OCI-M2 (cell line): ENCODE data around the gene MYRFL.

ENCODE experiments used
- DNase-seq: peaks from one replicate; lab custom pipeline; 2025; ENCODE audit not compliant: unreplicated experiment; lab: John Stamatoyannopoulos, UW

The MYRFL gene

DNA sequence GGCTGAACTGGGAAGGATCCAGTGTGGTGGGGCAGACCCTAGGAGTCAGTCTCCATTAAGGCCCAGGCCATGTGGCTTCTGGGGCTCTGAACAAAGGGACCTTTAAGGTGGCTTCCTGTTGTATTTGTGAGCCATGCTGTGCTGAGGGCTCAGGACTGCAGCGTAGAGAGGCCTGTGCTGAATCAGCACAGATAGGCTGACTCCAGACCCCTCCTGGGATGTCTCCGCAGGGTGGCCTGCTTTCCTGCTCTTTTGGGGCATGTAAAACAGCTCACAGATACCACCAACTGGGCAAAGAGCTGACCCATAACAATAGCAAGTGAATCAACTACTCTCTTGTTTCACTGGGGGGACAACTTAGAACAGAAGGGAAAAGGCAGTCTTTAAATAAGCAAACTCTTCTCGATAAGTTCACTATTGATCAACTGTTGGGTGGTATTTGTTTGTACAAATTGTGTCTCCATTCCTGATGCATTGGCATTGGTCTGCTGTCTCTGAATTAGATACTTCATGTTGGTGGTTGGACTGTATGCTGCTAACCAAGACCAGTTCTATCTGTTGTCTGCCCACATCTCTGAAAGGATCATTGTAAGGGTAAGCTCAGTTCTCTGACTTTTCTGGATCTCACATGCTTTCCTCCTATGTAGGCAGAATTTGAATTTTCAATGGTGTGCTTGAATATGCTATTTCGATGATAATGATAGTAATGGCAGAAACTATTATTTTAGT lies 71.8 kb downstream of the MYRFL start:
- DNase-seq = no peak

GRCh38 chr12:69897744-69898143 lies 72.7 kb downstream of the MYRFL start:
- no peak for DNase-seq

DNA sequence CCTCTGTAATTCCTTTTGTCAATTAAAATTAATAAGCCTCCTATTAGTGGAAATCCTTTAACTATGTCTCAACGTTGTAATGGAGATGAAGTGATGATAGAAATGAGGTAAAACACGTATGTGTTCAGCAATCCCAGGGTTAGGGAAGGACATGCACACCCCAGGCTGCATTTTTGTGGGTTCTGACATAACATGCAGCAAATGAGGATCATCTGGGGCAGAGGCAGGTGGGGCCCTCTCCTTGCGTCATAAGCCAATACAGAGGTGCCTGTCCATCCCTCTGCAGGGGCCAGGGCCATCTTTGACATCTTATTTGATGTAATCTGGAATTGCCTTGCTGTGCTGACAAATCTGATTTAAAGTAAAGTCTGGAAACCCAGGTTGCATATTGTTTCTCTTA lies 73.2 kb downstream of the MYRFL start:
- no peak for DNase-seq

DNA sequence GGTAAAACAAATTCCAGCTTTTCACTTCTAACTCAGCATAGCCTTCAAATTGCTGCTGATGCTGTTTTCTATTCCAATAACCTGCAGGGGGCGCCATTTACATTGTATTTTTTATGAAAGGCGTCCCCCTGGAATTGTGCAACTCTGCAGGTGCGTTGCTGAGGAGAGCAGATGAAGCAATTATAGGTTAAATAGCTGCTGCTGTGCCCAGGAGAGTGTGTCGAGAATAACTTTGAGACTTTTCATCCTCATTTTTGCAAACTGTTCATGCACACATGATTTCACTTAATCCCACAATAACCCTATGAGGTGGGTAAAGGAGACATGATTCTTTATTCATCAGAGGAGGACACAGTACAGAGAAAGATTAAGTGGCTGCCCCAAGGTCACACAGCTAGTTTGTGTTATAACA lies 75.7 kb downstream of the MYRFL start:
- DNase-seq = peak; percentile 1

GRCh38 chr12:69901221-69901905 lies 76.3 kb downstream of the MYRFL start:
- DNase-seq = no peak

DNA sequence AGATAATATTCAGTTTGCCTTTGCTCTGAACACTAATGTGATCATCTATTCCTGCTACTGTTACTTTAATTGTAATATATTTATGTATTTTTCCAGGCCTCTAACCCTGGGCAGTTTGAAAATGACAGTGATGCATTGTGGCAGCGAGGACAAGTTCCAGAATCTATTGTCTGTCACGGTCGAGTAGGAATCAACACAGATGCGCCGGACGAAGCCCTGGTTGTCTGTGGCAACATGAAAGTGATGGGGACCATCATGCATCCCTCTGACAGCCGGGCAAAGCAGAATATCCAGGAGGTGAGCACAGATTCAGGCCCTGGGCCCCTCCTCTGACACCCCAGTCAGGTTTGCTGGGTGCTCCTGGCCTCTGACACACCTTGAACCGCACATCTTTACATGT lies 78.5 kb downstream of the MYRFL start:
- DNase-seq = no peak

DNA sequence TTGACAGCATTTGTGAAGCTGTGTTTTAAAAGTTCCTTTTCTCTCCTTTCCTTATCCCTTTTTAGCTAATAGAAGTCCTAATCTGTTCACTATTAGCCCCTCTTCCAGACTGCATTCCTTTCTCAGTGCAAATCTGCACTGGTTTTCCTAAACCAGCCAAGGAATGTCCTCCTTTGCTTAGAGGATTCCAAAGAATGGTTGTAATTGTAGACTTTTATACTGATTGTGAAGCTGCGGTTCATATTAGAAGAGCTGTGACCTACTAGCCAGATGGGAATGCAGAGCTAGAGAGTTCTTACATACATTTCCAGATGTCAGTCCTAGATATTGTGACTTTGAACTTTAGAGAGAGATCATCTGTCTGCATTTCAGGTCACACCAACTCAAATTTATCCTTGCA lies 79.8 kb downstream of the MYRFL start:
- no peak for DNase-seq

- no peak for DNase-seq
Observed at GRCh38 chr12:69905801-69906200, 80.8 kb downstream of the MYRFL start.

GRCh38 chr12:69906411-69907216 lies 81.6 kb downstream of the MYRFL start:
- DNase-seq = no peak

GRCh38 chr12:69908203-69908602 lies 83.2 kb downstream of the MYRFL start:
- DNase-seq = no peak

GRCh38 chr12:69910694-69911093 lies 85.7 kb downstream of the MYRFL start:
- DNase-seq = no peak

- DNase-seq = no peak
Observed at GRCh38 chr12:69913526-69913925, 88.5 kb downstream of the MYRFL start.

DNA sequence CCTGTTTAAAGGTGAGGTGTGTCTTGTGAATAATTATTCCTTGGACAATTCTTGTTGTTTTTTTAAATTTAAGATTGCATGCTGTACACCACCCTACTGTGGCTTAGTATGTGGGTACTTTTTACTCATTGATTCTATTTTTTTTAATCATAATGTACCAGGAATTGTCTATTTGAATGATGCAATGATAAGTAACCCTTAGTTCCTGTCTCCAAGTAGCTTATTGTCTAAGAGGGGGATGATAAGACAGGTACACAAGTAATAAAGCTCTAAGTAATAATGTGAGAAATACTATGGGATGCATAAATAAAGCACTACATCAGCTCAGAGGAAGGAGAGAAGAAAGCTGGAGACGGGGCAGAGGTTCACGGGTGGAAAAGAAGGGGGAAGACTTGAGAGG lies 90.9 kb downstream of the MYRFL start:
- no peak for DNase-seq

GRCh38 chr12:69916544-69917235 lies 91.7 kb downstream of the MYRFL start:
- no peak for DNase-seq

- no peak for DNase-seq
Observed at GRCh38 chr12:69918287-69918686, 93.3 kb downstream of the MYRFL start.

- DNase-seq = no peak
Observed at GRCh38 chr12:69919495-69919894, 94.5 kb downstream of the MYRFL start.

GRCh38 chr12:69921831-69922230 lies 96.8 kb downstream of the MYRFL start:
- no peak for DNase-seq

DNA sequence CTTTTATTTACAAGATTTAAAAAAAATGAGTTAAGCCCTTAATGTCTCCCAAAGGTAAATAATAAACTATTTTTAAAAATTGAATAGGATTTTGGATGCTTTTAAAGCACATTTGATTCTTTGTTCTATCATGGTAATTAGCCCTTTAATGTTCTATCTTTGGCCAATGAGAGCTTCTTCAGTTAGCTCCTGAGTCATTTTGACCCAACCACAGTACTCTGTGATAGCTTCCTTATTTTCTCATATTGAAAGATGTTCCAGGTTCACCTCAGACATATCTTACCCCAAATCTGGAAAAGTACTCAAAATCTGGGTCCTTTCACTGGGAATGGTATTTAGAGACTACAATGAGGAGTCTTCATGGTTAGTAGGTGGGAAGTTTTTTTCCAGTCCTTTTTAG lies 98.0 kb downstream of the MYRFL start:
- no peak for DNase-seq

- no peak for DNase-seq
Observed at GRCh38 chr12:69925291-69925690, 100.3 kb downstream of the MYRFL start.

- DNase-seq = no peak
Observed at GRCh38 chr12:69927164-69927563, 102.1 kb downstream of the MYRFL start.

DNA sequence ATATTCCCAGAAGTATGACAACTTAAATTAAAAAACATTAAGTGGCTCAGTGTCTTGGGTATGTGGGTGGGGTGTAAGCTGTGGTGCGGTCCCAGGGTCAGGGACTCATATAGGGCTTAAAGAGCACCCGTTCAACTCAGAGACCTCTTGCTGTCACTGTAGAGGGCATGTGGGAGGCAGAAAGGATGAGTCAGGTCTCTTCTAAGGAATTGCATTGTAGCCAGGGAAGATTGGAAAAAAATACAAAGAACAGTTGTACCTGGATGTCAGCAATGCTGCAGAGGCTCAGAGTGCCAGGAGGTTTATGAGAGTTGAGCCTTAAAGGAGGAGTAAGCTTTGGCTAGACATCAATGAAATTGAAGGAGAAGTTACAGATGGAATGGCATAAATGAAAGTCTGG lies 104.1 kb downstream of the MYRFL start:
- no peak for DNase-seq
